Gastrocnemius medialis (tissue), 4 donors: ENCODE results near the gene TSR3.

ENCODE experiments used
- POLR2A ChIP-seq, 2 donors: fragments of 450-650 bp; IDR thresholded peaks; one replicate each; pipeline ENCODE4 v1.6.1; 2017; ENCODE audit warnings: antibody characterized with exemption in 2 of 2, mild to moderate bottlenecking in 2 of 2, moderate library complexity in 2 of 2
- TF ChIP-seq, protein P1 (sequence below), 5 experiments: fragments of 450-650 bp in 3 of 5; fragments of 200-600 bp in 2 of 5; sonication (generic) in 2 of 5; IDR thresholded peaks in 4 of 5; conservative IDR thresholded peaks in 1 of 5; 1 replicate in 4 of 5; 2 replicates in 1 of 5; pipeline ENCODE4 v1.5.1; 2016 to 2019; ENCODE audit warnings: antibody characterized with exemption in 5 of 5, mild to moderate bottlenecking in 3 of 5, moderate library complexity in 3 of 5

DNA sequence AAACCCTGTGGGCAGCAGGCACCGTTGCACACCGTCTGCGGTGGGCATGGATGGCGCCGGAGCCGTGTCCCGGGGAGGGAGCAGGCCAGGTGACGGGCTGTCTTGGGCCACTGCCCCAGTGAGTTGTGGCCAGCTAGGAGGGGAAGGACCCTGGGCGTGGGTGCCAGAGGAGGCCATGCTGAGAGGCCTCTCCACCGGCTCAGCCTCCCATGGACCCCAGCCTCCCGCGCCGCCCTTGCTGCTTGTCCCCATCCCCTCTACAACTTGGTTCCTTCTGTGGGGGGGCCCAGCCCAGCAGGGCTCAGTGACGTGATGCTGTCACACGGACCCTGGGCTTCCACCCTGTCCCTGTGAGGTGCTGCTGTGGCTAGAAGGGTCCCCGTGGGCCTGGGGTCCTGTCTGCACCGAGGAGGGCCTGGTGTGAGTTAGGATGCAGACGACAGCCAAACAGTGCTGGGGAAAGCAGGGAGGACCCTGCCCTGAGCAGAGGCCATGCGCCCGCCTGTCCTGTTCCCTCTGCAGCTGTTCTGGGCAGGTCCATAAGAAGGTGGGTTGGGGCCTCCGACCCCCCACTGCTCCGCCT is 30.9 kb downstream of the TSR3 start:
- TF ChIP-seq, protein P1, sequence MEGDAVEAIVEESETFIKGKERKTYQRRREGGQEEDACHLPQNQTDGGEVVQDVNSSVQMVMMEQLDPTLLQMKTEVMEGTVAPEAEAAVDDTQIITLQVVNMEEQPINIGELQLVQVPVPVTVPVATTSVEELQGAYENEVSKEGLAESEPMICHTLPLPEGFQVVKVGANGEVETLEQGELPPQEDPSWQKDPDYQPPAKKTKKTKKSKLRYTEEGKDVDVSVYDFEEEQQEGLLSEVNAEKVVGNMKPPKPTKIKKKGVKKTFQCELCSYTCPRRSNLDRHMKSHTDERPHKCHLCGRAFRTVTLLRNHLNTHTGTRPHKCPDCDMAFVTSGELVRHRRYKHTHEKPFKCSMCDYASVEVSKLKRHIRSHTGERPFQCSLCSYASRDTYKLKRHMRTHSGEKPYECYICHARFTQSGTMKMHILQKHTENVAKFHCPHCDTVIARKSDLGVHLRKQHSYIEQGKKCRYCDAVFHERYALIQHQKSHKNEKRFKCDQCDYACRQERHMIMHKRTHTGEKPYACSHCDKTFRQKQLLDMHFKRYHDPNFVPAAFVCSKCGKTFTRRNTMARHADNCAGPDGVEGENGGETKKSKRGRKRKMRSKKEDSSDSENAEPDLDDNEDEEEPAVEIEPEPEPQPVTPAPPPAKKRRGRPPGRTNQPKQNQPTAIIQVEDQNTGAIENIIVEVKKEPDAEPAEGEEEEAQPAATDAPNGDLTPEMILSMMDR (IDR thresholded peaks at IDR 0.05 in 4 of 5, conservative IDR thresholded peaks at IDR 0.05 in 1 of 5), result no peak
- TF ChIP-seq POLR2A (IDR thresholded peaks at IDR 0.05), result no peak
